ENCODE data around the gene PRKACB. TPM values are rescaled to one million over a fixed set of nuclear protein-coding genes. Genes with fewer than 3 reads are reported as not detected.

The PRKACB gene
- total RNA-seq, 1 experiment from 2014 or later: 29.3 TPM

GRCh38 chr1:84156210-84156621 lies 12.1 kb downstream of the PRKACB start:
- DNase-seq (ENCODE audit: low read depth): peak; percentile 84

GRCh38 chr1:84159533-84160240 lies 15.6 kb downstream of the PRKACB start:
- no peak for DNase-seq (ENCODE audit: low read depth)

- no peak for DNase-seq (ENCODE audit: low read depth)
Observed at GRCh38 chr1:84162295-84162694, 18.2 kb downstream of the PRKACB start.

GRCh38 chr1:84163123-84163931 lies 19.3 kb downstream of the PRKACB start:
- no peak for DNase-seq (ENCODE audit: low read depth)

- no peak for DNase-seq (ENCODE audit: low read depth)
Observed at GRCh38 chr1:84164161-84164560, 20.1 kb downstream of the PRKACB start.

GRCh38 chr1:84164567-84165021 lies 20.5 kb downstream of the PRKACB start:
- DNase-seq (ENCODE audit: low read depth): no peak

- DNase-seq (ENCODE audit: low read depth): no peak
Observed at GRCh38 chr1:84165601-84166000, 21.5 kb downstream of the PRKACB start.

- no peak for DNase-seq (ENCODE audit: low read depth)
Observed at GRCh38 chr1:84166797-84167196, 22.7 kb downstream of the PRKACB start.

- no peak for DNase-seq (ENCODE audit: low read depth)
Observed at GRCh38 chr1:84168783-84169182, 24.7 kb downstream of the PRKACB start.

GRCh38 chr1:84170171-84170570 lies 26.1 kb downstream of the PRKACB start:
- no peak for DNase-seq (ENCODE audit: low read depth)

GRCh38 chr1:84171481-84171880 lies 27.4 kb downstream of the PRKACB start:
- no peak for DNase-seq (ENCODE audit: low read depth)

- DNase-seq (ENCODE audit: low read depth): peak; percentile 71
Observed at GRCh38 chr1:84174051-84174556, 30.0 kb downstream of the PRKACB start.

GRCh38 chr1:84181350-84182005 lies 37.4 kb downstream of the PRKACB start:
- no peak for DNase-seq (ENCODE audit: low read depth)

GRCh38 chr1:84190455-84190854 lies 46.4 kb downstream of the PRKACB start:
- DNase-seq (ENCODE audit: low read depth): no peak

GRCh38 chr1:84192681-84193080 lies 48.6 kb downstream of the PRKACB start:
- no peak for DNase-seq (ENCODE audit: low read depth)

GRCh38 chr1:84198832-84199231 lies 54.8 kb downstream of the PRKACB start:
- no peak for DNase-seq (ENCODE audit: low read depth)

- no peak for DNase-seq (ENCODE audit: low read depth)
Observed at GRCh38 chr1:84199257-84199656, 55.2 kb downstream of the PRKACB start.

GRCh38 chr1:84202126-84202525 lies 58.1 kb downstream of the PRKACB start:
- DNase-seq (ENCODE audit: low read depth): no peak

- no peak for DNase-seq (ENCODE audit: low read depth)
Observed at GRCh38 chr1:84206375-84206774, 62.3 kb downstream of the PRKACB start.

GRCh38 chr1:84208935-84209334 lies 64.9 kb downstream of the PRKACB start:
- peak; percentile 5 for DNase-seq (ENCODE audit: low read depth)

- DNase-seq (ENCODE audit: low read depth): no peak
Observed at GRCh38 chr1:84214115-84214956, 70.3 kb downstream of the PRKACB start.
